ENCODE measurements around the gene TTC39A.
"Not testable (repeated sequence)": the region's sequence is repeated elsewhere in the genome, so short reads cannot be mapped to it uniquely, and the experiment has no call there.

Gene TTC39A

GRCh38 chr1:51266791-51267190, 63.6 kb downstream of the TTC39A start:
- DNase-seq (ENCODE audit: low read depth in 2 of 2), result no peak

GRCh38 chr1:51266181-51266580, 64.2 kb downstream of the TTC39A start:
- no peak for DNase-seq (ENCODE audit: low read depth in 2 of 2)

GRCh38 chr1:51265618-51266017, 64.7 kb downstream of the TTC39A start:
- DNase-seq (ENCODE audit: low read depth in 2 of 2), result no peak

GRCh38 chr1:51264451-51264850, 65.9 kb downstream of the TTC39A start:
- no peak for DNase-seq (ENCODE audit: low read depth in 2 of 2)

- DNase-seq (ENCODE audit: low read depth in 2 of 2), result no peak
These were observed 67.0 kb downstream of the TTC39A start for GRCh38 chr1:51263147-51263877.

DNA sequence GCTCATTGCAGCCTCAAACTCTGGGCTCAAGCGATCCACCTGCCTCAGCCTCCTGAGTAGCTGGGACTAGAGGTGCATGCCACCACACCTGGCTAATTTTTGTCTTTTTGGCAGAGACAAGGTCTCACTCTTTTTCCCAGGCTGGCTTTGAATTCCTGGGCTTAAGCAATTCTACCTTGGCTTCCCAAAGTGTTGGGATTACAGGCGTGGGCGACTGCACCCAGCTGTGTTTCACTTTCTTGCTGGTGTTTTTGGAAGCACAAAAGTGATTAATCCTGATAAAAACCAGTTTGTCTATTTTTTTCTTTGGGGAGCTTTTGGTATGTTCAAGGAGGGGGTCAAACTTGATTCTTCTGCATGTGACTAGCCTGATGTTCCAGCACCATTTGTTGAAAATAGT, 75.0 kb downstream of the TTC39A start:
- no peak for DNase-seq (ENCODE audit: low read depth in 2 of 2)

DNA sequence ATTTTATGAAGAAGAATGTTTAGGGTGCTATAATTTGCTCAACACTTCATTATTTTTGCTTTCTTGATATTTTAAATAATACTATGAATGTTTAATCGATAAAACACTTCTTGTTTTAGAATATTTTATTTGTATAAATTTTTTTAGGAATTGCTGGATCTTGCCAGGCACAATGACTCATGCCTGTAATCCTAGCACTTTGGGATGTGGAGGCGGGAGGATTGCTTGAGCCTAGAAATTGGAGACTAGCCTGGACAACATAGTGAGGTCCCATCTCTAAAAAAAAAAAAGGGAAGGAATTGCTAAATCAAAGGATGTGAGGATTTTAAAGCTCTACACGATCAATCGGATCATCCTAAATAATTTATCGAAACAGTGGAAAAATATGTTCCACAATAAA, 76.7 kb downstream of the TTC39A start:
- no peak for DNase-seq (ENCODE audit: low read depth in 2 of 2)

DNA sequence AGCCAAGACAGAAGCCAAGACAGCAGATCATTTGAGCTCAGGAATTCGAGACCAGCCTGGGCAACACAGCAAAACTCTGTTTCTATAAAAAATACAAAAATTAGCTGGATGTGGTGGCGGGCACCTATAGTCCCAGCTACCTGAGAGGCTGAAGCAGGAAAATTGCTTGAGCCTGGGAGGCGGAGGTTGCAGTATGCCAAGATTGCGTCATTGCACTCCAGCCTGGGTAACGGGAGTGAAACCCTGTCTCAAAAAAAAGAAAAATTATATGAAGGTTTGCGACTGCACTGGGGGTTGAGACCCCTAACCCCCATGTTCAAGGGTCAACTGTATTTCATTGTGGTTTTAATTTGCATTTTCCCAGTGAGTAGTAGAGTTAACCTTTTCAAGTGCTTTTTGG, 78.0 kb downstream of the TTC39A start:
- DNase-seq (ENCODE audit: low read depth in 2 of 2), result no peak

DNA sequence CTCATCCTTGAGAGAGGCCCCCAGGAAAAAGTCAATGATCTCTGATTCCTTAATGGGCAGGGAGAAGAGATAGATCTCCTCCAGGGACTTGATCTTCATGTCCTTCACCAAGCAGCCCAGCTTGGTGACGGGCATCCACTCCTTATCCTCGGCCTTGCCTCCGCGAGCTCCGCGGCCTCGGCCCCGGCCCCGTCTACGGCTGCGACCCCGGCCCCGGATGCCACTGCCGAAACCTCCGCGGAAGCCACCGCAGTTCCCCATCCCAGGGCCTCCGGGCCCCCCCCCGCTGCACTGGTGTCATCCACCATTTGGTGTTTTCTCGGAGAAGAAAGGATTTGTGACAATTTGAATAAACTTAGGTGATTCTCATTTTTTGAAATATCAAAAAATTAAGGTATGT, 79.2 kb downstream of the TTC39A start:
- not testable (repeated sequence) for DNase-seq (ENCODE audit: low read depth in 2 of 2)

DNA sequence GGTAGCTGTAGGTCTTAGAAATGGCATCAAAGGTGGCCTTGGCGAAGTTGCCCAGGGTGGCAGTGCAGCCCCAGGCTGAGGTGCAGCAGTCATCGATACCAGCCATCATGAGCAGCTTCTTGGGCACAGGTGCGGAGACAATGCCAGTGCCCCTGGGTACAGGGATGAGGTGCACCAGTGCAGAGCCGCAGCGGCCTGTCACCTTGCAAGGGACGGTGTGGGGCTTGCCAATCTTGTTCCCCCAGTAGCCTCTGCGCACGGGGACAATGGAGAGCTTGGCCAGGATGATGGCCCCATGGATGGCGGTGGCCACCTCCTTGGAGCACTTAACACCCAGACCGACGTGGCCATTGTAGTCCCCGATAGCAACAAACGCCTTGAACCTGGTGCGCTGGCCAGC, 79.6 kb downstream of the TTC39A start:
- DNase-seq (ENCODE audit: low read depth in 2 of 2), result not testable (repeated sequence)

- DNase-seq (ENCODE audit: low read depth in 2 of 2), result no peak
These were observed 80.9 kb downstream of the TTC39A start for GRCh38 chr1:51249445-51249844.

DNA sequence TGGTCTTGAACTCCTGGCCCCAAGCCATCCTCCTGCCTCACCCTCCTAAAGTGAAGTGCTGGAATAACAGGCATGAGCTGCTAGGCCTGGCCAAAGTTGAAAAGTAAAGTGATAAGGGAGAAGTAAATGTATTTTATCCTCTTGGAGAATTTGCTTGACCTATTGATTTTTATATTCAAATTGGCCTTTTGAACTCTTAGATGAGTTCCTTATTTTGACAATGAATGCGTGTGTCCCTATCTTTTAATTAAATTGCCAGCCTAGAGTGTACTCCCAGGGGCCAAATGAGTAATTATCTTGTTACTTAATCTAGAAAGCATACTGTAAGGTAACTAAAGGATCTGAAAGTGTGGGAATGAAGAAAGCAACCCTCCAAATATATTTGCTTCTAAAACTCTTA, 82.9 kb downstream of the TTC39A start:
- no peak for DNase-seq (ENCODE audit: low read depth in 2 of 2)

DNA sequence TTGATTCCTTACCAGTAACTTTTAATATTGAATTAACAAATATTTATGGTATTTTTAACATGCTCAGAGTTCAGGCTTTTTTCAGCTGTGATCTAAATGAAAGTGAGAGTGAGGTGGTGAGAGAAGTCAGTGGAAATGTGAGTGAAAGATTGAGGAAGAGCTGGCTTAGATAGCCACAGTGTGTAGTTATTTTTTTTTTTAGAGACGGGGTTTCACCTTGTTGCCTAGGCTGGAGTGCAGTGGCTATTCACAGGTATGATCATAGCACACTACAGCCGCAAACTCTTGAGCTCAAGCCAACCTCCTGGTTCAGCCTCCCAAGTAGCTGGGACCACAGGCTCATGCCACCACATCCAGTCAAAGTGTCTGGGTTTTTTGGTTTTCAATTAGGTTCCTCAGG, 83.3 kb downstream of the TTC39A start:
- no peak for DNase-seq (ENCODE audit: low read depth in 2 of 2)

GRCh38 chr1:51242546-51242945, 87.8 kb downstream of the TTC39A start:
- no peak for DNase-seq (ENCODE audit: low read depth in 2 of 2)

DNA sequence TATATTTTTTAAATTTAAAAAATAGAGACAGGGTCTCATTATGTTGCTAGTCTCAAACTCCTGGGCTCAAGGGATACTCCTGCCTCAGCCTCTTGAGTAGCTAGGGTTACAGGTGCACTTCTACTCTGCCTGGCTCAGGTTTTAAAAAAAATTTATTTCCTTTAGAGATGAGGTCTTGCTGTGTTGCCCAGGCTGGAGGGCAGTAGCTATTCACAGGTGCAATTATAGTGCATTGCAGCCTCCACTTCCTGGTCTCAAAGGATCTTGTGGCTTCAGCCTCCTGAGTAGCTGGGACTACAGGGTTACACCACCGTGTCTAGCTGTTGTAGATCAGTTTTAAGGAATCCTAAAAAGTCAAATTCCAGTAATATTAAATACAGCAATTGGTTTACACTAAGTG, 89.2 kb downstream of the TTC39A start:
- DNase-seq (ENCODE audit: low read depth in 2 of 2), result no peak

DNA sequence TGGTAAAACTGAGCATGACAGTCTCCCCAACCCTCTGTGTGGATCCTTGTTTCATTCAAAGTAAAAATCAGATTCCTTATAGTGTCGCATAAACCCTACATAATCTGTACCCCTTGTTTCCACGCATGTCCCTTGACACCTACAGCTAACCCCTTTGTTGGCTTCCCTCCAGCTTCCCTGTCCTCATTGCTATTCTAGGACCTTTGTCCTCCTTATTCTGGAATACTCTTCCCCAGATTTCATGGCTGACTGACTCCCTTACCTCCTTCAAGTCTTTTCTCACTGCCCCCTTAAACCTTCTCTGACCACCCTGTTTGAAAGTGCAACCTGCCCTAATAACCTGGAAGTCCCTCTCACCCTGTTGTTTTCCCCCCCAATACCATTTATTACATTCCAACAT, 90.3 kb downstream of the TTC39A start:
- DNase-seq (ENCODE audit: low read depth in 2 of 2), result no peak

DNA sequence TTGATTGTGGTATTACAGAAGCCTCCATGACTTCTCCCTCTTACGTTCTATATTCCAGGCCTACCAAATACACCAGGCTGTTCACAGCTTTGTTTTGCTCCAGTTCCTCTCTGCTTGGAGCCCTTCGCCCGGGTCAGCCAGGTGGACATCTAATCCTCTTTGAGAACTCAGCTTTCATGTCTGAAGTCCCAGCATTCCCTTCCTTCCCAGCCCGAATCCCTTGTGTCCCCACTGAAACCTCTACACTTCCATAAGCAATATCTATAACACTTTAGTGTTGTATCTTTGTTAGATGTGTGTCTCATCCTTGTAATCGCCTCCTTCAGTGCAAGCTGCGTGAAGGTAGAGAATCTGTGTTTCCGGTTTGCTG, 92.3 kb downstream of the TTC39A start:
- no peak for DNase-seq (ENCODE audit: low read depth in 2 of 2)

- DNase-seq (ENCODE audit: low read depth in 2 of 2), result no peak
These were observed 92.9 kb downstream of the TTC39A start for GRCh38 chr1:51237351-51238033.

Data from stimulated activated CD4-positive, alpha-beta T cell treated with anti-CD3 and anti-CD28 coated beads, Interleukin-12 subunit alpha, Interleukin-12 subunit beta, amount 100 ng/mL, for 24 hours (primary cell).